DND-41 (cell line): Measurements from ENCODE around the gene TSHZ1.

ENCODE experiments used
- ATAC-seq: fragments of 200-7000 bp; cut with Tn5 transposase; 3 replicates; pipeline ENCODE4 v1.9.1; 2021; ENCODE audit warnings: low read depth; ENCODE audit not compliant: insufficient read depth
- DNase-seq: peaks from one replicate; pipeline ENCODE4 v3.0.0-alpha.2; 2020
- H2AFZ ChIP-seq: 2 replicates; pipeline ENCODE4 v1.6.0; 2012; ENCODE audit warnings: low read depth, low read length
- H3K27ac ChIP-seq: 2 replicates; pipeline ENCODE4 v1.5.1; 2012; ENCODE audit warnings: low read length, inconsistent platforms
- H3K27me3 ChIP-seq: fragments of 200-600 bp; sonication (generic); 2 replicates; pipeline ENCODE4 v1.6.0; 2012; ENCODE audit warnings: low read length, mild to moderate bottlenecking, inconsistent platforms; ENCODE audit not compliant: insufficient read depth, poor library complexity
- H3K36me3 ChIP-seq: 2 replicates; pipeline ENCODE4 v1.5.1; 2012; ENCODE audit warnings: low read length, inconsistent platforms; ENCODE audit not compliant: insufficient read depth
- H3K4me1 ChIP-seq: 2 replicates; pipeline ENCODE4 v1.5.1; 2012; ENCODE audit warnings: mild to moderate bottlenecking, low read length; ENCODE audit not compliant: insufficient read depth
- H3K4me2 ChIP-seq: 2 replicates; pipeline ENCODE4 v1.6.0; 2012; ENCODE audit warnings: mild to moderate bottlenecking, moderate library complexity, low read length, inconsistent platforms; ENCODE audit not compliant: insufficient read depth
- H3K4me3 ChIP-seq, 2 experiments: fragments of 200-600 bp in 1 of 2; shearing (Covaris generic) in 1 of 2; 2 replicates each; pipeline ENCODE4 v1.5.1; 2012 to 2016; ENCODE audit warnings: inconsistent platforms in 2 of 2, low read length in 2 of 2, mild to moderate bottlenecking in 2 of 2, low read depth in 1 of 2, moderate library complexity in 1 of 2
- H3K79me2 ChIP-seq: 2 replicates; pipeline ENCODE4 v1.6.0; 2012; ENCODE audit warnings: low read length, inconsistent platforms; ENCODE audit not compliant: insufficient read depth
- H3K9ac ChIP-seq: 2 replicates; pipeline ENCODE4 v1.6.0; 2012; ENCODE audit warnings: low read depth, mild to moderate bottlenecking, inconsistent platforms, low read length, moderate library complexity
- H3K9me3 ChIP-seq: 2 replicates; pipeline ENCODE4 v1.5.1; 2012; ENCODE audit warnings: low read length, moderate library complexity, mild to moderate bottlenecking, inconsistent platforms; ENCODE audit not compliant: insufficient read depth, severe bottlenecking
- H4K20me1 ChIP-seq: 2 replicates; pipeline ENCODE4 v1.6.0; 2012; ENCODE audit warnings: low read length; ENCODE audit not compliant: insufficient read depth
- CTCF ChIP-seq: IDR thresholded peaks from 2 replicates; pipeline ENCODE4 v1.5.1; 2012; ENCODE audit warnings: borderline replicate concordance, low read length, moderate library complexity, mild to moderate bottlenecking; ENCODE audit not compliant: poor library complexity, severe bottlenecking; ENCODE audit errors: extremely low read depth
- EZH2 ChIP-seq: IDR thresholded peaks from 3 replicates; pipeline ENCODE4 v1.6.1; 2012; ENCODE audit warnings: borderline replicate concordance, low read depth, mild to moderate bottlenecking, moderate library complexity, low read length, inconsistent platforms; ENCODE audit not compliant: severe bottlenecking

TSHZ1 gene

GRCh38 chr18:75173125-75173432 is 37.5 kb upstream of the TSHZ1 start:
- no peaks in the 10 kb centered on the region for H4K20me1 ChIP-seq
- H3K9me3 ChIP-seq = no peaks in the 10 kb centered on the region
- no peaks in the 10 kb centered on the region for H3K27me3 ChIP-seq
- H2AFZ ChIP-seq = no peak overlapping the region
- H3K4me2 ChIP-seq = no peak overlapping the region
- H3K4me1 ChIP-seq = peaks cover 12% of the 10 kb centered on the region; the same call in 1 of the 2 replicates
- no peak for DNase-seq
- TF ChIP-seq EZH2 = no peak
- no peak for TF ChIP-seq CTCF
- H3K9ac ChIP-seq = no peak overlapping the region
- no peak overlapping the region for H3K27ac ChIP-seq
- ATAC-seq = peak; percentile 52; the same call in 2 of the 3 replicates
- no peak overlapping the region for H3K4me3 ChIP-seq
- no peaks in the 10 kb centered on the region for H3K36me3 ChIP-seq
- no peaks in the 10 kb centered on the region for H3K79me2 ChIP-seq

DNA sequence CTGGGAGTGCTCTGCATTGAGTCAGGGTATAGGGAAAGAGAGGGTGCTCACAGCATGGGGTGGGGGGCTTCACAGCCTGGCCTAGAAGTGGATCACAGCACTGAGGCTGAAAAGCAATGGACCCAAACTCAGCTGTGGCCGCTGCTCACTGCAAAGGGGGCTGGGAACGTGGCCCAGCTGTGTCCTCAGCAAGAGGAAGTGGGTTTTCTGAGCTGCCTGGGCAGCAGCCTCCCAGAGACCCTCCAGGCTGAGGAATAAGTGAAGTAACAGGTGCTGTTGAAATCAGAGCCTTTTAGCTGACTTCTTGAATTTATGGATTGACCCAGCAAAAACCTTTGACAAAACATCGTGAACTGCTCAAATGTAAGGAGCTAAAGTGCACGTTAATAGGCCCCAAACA is 36.9 kb upstream of the TSHZ1 start:
- no peak overlapping the region for H3K9ac ChIP-seq
- DNase-seq (peak; percentile 49), ATAC-seq (peak; percentile 85)
- H2AFZ ChIP-seq = no peak overlapping the region
- no peaks in the 10 kb centered on the region for H4K20me1 ChIP-seq
- no peak overlapping the region for H3K4me2 ChIP-seq
- H3K9me3 ChIP-seq = no peaks in the 10 kb centered on the region
- no peaks in the 10 kb centered on the region for H3K36me3 ChIP-seq
- no peak overlapping the region for H3K27ac ChIP-seq
- H3K4me1 ChIP-seq = peaks cover 12% of the 10 kb centered on the region; the same call in 1 of the 2 replicates
- no peaks in the 10 kb centered on the region for H3K79me2 ChIP-seq
- H3K4me3 ChIP-seq = no peak overlapping the region
- TF ChIP-seq EZH2 (no peak), CTCF (no peak)
- H3K27me3 ChIP-seq = no peaks in the 10 kb centered on the region

GRCh38 chr18:75176849-75177248 is 33.7 kb upstream of the TSHZ1 start:
- no peaks in the 10 kb centered on the region for H3K9me3 ChIP-seq
- ATAC-seq = no peak
- no peaks in the 10 kb centered on the region for H3K36me3 ChIP-seq
- H4K20me1 ChIP-seq = no peaks in the 10 kb centered on the region
- no peak overlapping the region for H2AFZ ChIP-seq
- TF ChIP-seq CTCF (no peak), EZH2 (no peak)
- peaks cover 12% of the 10 kb centered on the region; the same call in 1 of the 2 replicates for H3K4me1 ChIP-seq
- no peak overlapping the region for H3K27ac ChIP-seq
- H3K4me2 ChIP-seq = no peak overlapping the region
- H3K4me3 ChIP-seq = no peak overlapping the region
- H3K27me3 ChIP-seq = no peaks in the 10 kb centered on the region
- DNase-seq = no peak
- no peaks in the 10 kb centered on the region for H3K79me2 ChIP-seq
- no peak overlapping the region for H3K9ac ChIP-seq

GRCh38 chr18:75178376-75178775 is 32.2 kb upstream of the TSHZ1 start:
- no peaks in the 10 kb centered on the region for H4K20me1 ChIP-seq
- H3K36me3 ChIP-seq = no peaks in the 10 kb centered on the region
- ATAC-seq (no peak), DNase-seq (no peak)
- H3K27ac ChIP-seq = no peak overlapping the region
- peaks cover 12% of the 10 kb centered on the region; the same call in 1 of the 2 replicates for H3K4me1 ChIP-seq
- no peaks in the 10 kb centered on the region for H3K9me3 ChIP-seq
- no peak overlapping the region for H3K9ac ChIP-seq
- TF ChIP-seq EZH2 = no peak
- no peak for TF ChIP-seq CTCF
- H3K27me3 ChIP-seq = no peaks in the 10 kb centered on the region
- H3K79me2 ChIP-seq = no peaks in the 10 kb centered on the region
- H3K4me3 ChIP-seq = no peak overlapping the region
- H3K4me2 ChIP-seq = no peak overlapping the region
- H2AFZ ChIP-seq = no peak overlapping the region
